Body of pancreas (tissue), 4 donors: ENCODE data around the gene N4BP2L2. TPM values are rescaled to one million over a fixed set of nuclear protein-coding genes. Genes with fewer than 3 reads are reported as not detected.
A peak's percentile ranks its signal among the peaks of the same experiment; 100 is the strongest.

Experiments used
- ATAC-seq: fragments of 150-250 bp; one replicate; pipeline ENCODE4 v1.9.1; 2016
- DNase-seq, 4 donors: peaks; one replicate each; pipeline ENCODE4 v3.0.0-alpha.2; 2019
- H3K27ac ChIP-seq, 4 donors: fragments of 200-600 bp; sonication (generic); 1 replicate in 3 of 4; 2 replicates in 1 of 4; pipeline versions ENCODE4 v1.5.1 to v1.6.1; 2016 to 2019; ENCODE audit warnings: mild to moderate bottlenecking in 1 of 4, mixed read lengths in 1 of 4, moderate library complexity in 1 of 4
- H3K27me3 ChIP-seq, 2 donors: fragments of 200-600 bp; sonication (generic); one replicate each; pipeline ENCODE4 v1.6.0; 2016; ENCODE audit warnings: mild to moderate bottlenecking in 1 of 2
- H3K36me3 ChIP-seq, 2 donors: fragments of 200-600 bp; sonication (generic); replicated peaks in 1 of 2; 2 replicates each; pipeline ENCODE4 v1.5.1; 2016; ENCODE audit warnings: low read depth in 2 of 2; ENCODE audit not compliant: insufficient read depth in 1 of 2
- H3K4me1 ChIP-seq: fragments of 200-600 bp; sonication (generic); one replicate; pipeline ENCODE4 v1.6.0; 2016
- H3K4me3 ChIP-seq, 2 donors: fragments of 200-600 bp; sonication (generic); 1 replicate in 1 of 2; 2 replicates in 1 of 2; pipeline ENCODE4 v1.5.1; 2016 to 2019
- H3K9me3 ChIP-seq, 3 donors: fragments of 200-600 bp; sonication (generic); 1 replicate in 2 of 3; 2 replicates in 1 of 3; pipeline ENCODE4 v1.5.1; 2016
- POLR2A ChIP-seq, 3 donors: fragments of 450-650 bp; IDR thresholded peaks; one replicate each; pipeline ENCODE4 v1.6.1; 2016; ENCODE audit warnings: antibody characterized with exemption in 3 of 3, mild to moderate bottlenecking in 2 of 3
- WGBS, 2 donors: methylation state at CpG; one replicate each; pipeline ENCODE4 v1.1.5; 2017; 5-methylcytosine and 5-hydroxymethylcytosine counted together
- intact Hi-C: fragments of 100-400 bp; cut with DNase I; formaldehyde crosslinking; loops from one replicate; pipeline ENCODE4 v1.15.1; 2023
- total RNA-seq, 2 donors: library from RNA; depleted of rRNA; stranded (reverse); fragments of >200 nt; gene quantifications; one replicate each; pipeline ENCODE4 v1.1.0, GENCODE V29; 2016
- TF ChIP-seq, protein P1 (sequence below), 7 experiments: fragments of 450-650 bp in 4 of 7; fragments of 200-600 bp in 3 of 7; sonication (generic) in 3 of 7; IDR thresholded peaks; one replicate each; pipeline ENCODE4 v1.5.1; 2016 to 2019; ENCODE audit warnings: antibody characterized with exemption in 7 of 7

Gene N4BP2L2
- total RNA-seq, 2 donors from 2014 or later: 120 to 191 TPM

GRCh38 chr13:32535748-32536147 is 2.8 kb downstream of the N4BP2L2 start:
- WGBS, 2 donors: 91 to 97% methylated on average over 2 of the region's 2 CpGs
- Histone ChIP-seq H3K4me3 (no peak overlapping the region), H3K4me1 (peaks cover 39% of the 10 kb centered on the region), H3K27ac (no peak overlapping the region), H3K36me3 (peaks cover 0 to 3% of the 10 kb centered on the region in 2 donors), H3K27me3 (no peaks in the 10 kb centered on the region), H3K9me3 (no peaks in the 10 kb centered on the region)
- TF ChIP-seq, protein P1, sequence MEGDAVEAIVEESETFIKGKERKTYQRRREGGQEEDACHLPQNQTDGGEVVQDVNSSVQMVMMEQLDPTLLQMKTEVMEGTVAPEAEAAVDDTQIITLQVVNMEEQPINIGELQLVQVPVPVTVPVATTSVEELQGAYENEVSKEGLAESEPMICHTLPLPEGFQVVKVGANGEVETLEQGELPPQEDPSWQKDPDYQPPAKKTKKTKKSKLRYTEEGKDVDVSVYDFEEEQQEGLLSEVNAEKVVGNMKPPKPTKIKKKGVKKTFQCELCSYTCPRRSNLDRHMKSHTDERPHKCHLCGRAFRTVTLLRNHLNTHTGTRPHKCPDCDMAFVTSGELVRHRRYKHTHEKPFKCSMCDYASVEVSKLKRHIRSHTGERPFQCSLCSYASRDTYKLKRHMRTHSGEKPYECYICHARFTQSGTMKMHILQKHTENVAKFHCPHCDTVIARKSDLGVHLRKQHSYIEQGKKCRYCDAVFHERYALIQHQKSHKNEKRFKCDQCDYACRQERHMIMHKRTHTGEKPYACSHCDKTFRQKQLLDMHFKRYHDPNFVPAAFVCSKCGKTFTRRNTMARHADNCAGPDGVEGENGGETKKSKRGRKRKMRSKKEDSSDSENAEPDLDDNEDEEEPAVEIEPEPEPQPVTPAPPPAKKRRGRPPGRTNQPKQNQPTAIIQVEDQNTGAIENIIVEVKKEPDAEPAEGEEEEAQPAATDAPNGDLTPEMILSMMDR (IDR thresholded peaks at IDR 0.05): no peak
- no peak for TF ChIP-seq POLR2A (IDR thresholded peaks at IDR 0.05)
- intact Hi-C loops: no loop called here
- no peak for DNase-seq
- ATAC-seq: no peak

DNA sequence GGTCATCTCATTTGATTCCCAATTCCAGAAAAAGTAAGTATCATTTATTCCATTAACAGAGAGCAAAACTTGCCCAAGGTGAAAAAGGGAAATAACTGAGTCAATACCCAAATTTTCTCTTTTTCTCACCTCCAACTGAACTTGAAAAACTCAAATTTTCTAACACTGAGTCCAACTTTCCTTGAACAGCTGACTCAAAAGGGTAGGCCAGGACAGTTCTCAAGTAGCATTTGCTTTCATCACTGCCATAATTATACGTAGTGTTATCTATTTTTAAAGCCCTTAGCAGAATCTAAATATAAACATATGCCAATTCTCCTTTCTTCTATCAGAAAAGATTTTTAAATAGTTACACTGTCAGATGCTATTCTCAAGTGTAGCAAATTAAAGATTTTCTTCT is 3.5 kb downstream of the N4BP2L2 start:
- Histone ChIP-seq H3K27ac (no peak overlapping the region), H3K9me3 (no peaks in the 10 kb centered on the region), H3K4me1 (peaks cover 43% of the 10 kb centered on the region), H3K36me3 (peaks cover 0 to 3% of the 10 kb centered on the region in 2 donors), H3K4me3 (no peak overlapping the region), H3K27me3 (no peaks in the 10 kb centered on the region)
- no peak for DNase-seq
- intact Hi-C loops: no loop called here
- TF ChIP-seq, protein P1 (IDR thresholded peaks at IDR 0.05): no peak
- TF ChIP-seq POLR2A (IDR thresholded peaks at IDR 0.05): no peak
- ATAC-seq: no peak
- WGBS, 2 donors: 20 to 33% methylated on average over 1 of the region's 1 CpG

- peak overlapping the region in 1 of 4 donors; percentile 20 for H3K27ac ChIP-seq
Measured at GRCh38 chr13:32530841-32531253, 7.7 kb downstream of the N4BP2L2 start.

GRCh38 chr13:32528358-32528757 is 10.2 kb downstream of the N4BP2L2 start:
- intact Hi-C loops: no loop called here
- peaks cover 40% of the 10 kb centered on the region for H3K4me1 ChIP-seq
- H3K9me3 ChIP-seq: no peaks in the 10 kb centered on the region
- no peak overlapping the region for H3K27ac ChIP-seq
- no peaks in the 10 kb centered on the region for H3K27me3 ChIP-seq
- no peak for TF ChIP-seq POLR2A (IDR thresholded peaks at IDR 0.05)
- TF ChIP-seq, protein P1 (IDR thresholded peaks at IDR 0.05): no peak
- WGBS, 2 donors: 31 to 35% methylated on average over 3 of the region's 3 CpGs
- no peaks in the 10 kb centered on the region for H3K36me3 ChIP-seq
- H3K4me3 ChIP-seq: no peak overlapping the region
- DNase-seq (no peak), ATAC-seq (no peak)

More at GRCh38 chr13:32530841-32531253, 7.7 kb downstream of the N4BP2L2 start:
- Histone ChIP-seq H3K4me3 (no peak overlapping the region), H3K4me1 (peaks cover 52% of the 10 kb centered on the region), H3K36me3 (peaks cover 0 to 1% of the 10 kb centered on the region in 2 donors), H3K9me3 (no peaks in the 10 kb centered on the region), H3K27me3 (no peaks in the 10 kb centered on the region)
- ATAC-seq (peak; percentile 15), DNase-seq (peak in 1 of 4 donors; percentile 27)
- 51 to 63% methylated on average over 2 of the region's 2 CpGs for whole genome bisulfite sequencing, 2 donors
- intact Hi-C loops: no loop called here
- TF ChIP-seq, protein P1 (IDR thresholded peaks at IDR 0.05): no peak
- TF ChIP-seq POLR2A (IDR thresholded peaks at IDR 0.05): no peak

DNA sequence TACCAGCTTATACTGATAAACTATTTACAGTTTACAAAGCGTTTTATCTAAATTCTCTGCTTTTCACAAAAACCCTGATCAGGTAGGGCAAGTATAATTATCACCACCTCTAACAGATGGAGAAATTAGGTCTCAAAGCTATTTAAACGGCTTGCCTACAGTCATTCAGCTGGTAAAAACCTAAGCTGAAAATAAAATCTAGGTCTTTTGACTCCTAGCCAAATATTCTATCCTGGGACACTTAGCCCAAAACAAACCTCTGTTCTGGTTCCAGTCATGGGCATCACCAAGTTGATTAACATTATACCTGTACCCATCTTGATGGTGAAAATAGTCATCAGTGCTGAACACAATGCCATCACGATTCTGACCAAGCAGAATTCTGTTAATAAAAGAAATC is 11.4 kb downstream of the N4BP2L2 start:
- WGBS, 2 donors: 60 to 64% methylated on average over 3 of the region's 3 CpGs
- no peaks in the 10 kb centered on the region for H3K9me3 ChIP-seq
- TF ChIP-seq, protein P1 (IDR thresholded peaks at IDR 0.05): no peak
- TF ChIP-seq POLR2A (IDR thresholded peaks at IDR 0.05): no peak
- no peak overlapping the region for H3K4me3 ChIP-seq
- no peaks in the 10 kb centered on the region for H3K36me3 ChIP-seq
- H3K27me3 ChIP-seq: no peaks in the 10 kb centered on the region
- DNase-seq: no peak
- H3K27ac ChIP-seq: no peak overlapping the region
- ATAC-seq: no peak
- intact Hi-C loops: no loop called here
- peaks cover 40% of the 10 kb centered on the region for H3K4me1 ChIP-seq
